ENCODE results near the gene MIA2.

GRCh38 chr14:39266525-39266870, 32.8 kb downstream of the MIA2 start:
- TF ChIP-seq POLR2AphosphoS5 (IDR thresholded peaks at IDR 0.05; ENCODE audit: low read depth, low read length) (no peak), TAF1 (IDR thresholded peaks at IDR 0.05; ENCODE audit: borderline replicate concordance, low read depth, low read length) (0 out of 2 replicates have a peak, but pooled peaks have one; percentile 20)

All from GM12892 (cell line).